Islet precursor cell (in vitro differentiated cells): ENCODE results near the gene NFE2L1.
"Not testable (repeated sequence)": the region's sequence is repeated elsewhere in the genome, so short reads cannot be mapped to it uniquely, and the experiment has no call there.

Experiments
- DNase-seq: peaks from one replicate; pipeline ENCODE4 v3.0.0-alpha.2; 2018

The NFE2L1 gene, protein sequence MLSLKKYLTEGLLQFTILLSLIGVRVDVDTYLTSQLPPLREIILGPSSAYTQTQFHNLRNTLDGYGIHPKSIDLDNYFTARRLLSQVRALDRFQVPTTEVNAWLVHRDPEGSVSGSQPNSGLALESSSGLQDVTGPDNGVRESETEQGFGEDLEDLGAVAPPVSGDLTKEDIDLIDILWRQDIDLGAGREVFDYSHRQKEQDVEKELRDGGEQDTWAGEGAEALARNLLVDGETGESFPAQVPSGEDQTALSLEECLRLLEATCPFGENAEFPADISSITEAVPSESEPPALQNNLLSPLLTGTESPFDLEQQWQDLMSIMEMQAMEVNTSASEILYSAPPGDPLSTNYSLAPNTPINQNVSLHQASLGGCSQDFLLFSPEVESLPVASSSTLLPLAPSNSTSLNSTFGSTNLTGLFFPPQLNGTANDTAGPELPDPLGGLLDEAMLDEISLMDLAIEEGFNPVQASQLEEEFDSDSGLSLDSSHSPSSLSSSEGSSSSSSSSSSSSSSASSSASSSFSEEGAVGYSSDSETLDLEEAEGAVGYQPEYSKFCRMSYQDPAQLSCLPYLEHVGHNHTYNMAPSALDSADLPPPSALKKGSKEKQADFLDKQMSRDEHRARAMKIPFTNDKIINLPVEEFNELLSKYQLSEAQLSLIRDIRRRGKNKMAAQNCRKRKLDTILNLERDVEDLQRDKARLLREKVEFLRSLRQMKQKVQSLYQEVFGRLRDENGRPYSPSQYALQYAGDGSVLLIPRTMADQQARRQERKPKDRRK

DNA sequence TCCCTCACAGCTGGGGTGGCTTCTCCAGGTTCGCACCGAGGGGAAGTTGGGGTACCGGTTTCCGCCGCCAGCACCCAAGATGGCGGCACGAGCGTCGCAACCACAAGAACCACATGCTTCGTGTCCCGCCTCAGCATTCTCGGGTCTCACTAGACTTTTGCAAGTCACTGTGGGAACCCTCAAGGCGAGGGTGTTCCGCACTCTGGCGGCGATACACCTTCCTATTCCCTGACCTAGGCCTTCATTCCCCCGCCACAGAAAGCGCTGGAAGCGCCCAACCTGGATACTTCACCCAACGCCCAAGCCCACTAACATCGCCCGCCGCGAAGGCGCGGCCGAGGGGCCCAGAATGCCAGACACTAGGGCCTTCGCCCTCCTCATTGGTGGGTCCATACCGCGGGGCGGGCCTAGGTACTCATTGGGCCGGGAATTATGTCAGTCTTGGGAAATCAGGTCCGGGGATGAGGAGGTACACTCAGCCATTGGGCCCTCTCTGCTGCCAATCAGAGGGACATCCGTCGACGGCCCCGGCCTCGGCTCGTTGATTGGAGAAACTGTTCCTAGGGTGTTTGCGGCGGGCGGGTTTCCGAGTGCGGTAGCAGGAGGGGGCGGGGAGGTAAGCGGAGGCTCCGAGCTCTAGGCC, at the start of gene NFE2L1:
NFE2L1 (plus strand) TSS at position 619 of the 643 bp plus-strand sequence. CDS start 2,760 bp downstream, outside the sequence.
- peak; percentile 100 for DNase-seq

DNA sequence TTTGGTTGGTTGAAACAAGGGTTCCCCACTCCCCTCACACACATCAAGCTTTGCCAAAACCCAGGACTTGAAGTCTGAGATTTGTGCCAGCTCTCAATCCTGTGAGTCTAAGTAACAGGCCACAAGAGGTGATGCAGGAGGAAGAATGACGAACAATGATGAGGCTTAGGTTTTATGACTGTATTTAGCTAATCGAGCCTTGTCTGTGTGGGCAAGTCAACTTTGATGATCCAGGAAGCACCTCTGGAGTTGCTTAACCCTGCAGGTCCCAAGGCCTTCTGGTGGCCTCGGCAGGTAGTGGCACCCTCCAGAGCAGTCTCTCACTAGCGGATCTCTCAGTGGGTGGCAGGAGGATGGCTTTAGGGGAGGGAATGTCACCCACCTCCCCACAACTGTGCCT, 48.6 kb upstream of the NFE2L1 start:
- DNase-seq: no peak

DNA sequence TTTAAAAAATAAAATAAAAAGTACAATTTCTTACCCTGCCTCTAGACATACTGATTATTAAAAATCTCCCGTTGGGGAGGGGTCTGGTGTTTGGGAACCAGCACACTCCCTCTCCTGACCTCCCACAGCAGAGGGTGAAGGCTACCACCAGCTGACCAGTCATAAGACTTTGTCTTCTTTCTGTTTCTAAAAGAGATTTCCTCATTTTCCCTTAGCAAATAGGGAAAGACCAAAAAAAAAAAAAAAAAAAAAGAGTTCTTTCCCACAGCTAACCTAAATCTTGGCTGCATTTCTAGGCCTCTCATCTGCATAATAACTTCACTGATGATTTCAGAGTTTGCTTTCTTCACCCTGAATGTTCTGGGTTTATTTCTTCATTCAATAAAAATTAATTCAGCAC, 47.0 kb upstream of the NFE2L1 start:
- no peak for DNase-seq

DNA sequence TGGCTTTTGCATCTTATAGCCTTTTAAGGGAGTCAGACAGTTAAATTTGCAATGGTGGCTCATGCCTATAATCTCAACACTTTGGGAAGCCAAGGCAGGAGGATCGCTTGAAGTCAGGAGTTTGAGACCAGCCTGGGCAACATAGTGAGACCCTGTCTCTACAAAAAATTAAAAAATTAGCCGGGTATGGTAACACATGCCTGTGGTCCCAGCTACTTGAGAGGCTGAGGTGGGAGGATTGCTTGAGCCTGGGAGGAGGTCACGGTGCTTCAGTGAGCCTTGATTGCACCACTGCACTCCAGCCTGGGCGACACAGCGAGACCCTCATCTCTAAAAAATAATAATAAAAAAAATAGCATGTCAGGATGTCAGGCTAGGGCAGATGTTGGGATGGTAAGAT, 46.5 kb upstream of the NFE2L1 start:
- not testable (repeated sequence) for DNase-seq

DNA sequence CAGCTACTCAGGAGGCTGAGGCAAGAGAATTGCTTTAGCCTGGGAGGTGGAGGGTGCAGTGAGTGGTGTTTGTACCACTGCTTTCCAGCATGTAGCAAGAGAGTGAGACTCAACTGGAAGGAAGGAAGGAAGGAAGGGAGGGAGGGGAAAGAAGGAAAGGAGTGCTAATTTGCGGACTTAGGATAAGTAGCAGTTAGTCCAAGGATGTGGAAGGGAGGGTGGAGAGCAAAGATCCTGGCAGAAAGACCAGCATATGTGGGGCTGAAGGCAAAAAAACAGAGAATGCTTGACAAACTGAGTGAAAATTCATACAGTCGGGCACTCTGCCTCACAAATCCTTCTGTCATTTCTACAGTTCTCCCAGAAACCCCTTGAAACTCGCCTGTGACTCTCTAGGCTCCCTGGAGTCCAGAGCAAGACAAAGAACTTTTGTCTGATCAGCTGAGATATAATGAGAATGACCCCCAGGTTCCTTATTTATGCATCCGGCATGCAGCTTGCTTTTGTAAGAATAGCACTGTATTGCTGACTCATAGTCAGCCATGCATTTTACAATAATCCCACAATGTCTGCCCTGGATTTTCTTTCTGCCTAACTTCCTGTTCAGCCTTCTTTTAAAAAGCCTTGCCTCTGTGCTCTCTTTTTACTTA, 45.8 kb upstream of the NFE2L1 start:
- DNase-seq: peak; percentile 74

DNA sequence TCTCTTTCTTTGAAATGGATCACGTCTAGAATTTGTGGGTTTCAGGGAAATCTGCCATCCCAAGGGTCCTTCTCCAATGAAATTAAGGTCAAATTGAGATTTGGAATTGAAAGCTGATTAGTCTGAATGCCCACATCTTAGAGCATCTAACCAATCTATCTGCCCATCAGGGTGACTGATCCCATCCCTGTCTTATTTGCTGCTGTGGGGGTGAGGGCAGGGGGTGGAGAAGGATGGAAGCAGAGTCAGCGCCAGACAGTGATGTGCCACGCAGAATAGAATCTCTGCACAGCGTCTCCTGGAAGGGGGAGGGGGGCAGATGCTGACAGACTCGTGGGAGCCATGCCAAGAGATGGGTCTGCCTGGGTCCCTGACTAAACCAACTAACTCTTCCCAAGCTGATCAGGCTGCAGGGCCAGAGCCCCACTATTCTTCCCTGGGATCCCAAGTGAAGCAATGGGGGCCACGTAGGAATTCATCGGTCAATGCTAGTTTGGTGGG, 45.2 kb upstream of the NFE2L1 start:
- peak; percentile 78 for DNase-seq

DNA sequence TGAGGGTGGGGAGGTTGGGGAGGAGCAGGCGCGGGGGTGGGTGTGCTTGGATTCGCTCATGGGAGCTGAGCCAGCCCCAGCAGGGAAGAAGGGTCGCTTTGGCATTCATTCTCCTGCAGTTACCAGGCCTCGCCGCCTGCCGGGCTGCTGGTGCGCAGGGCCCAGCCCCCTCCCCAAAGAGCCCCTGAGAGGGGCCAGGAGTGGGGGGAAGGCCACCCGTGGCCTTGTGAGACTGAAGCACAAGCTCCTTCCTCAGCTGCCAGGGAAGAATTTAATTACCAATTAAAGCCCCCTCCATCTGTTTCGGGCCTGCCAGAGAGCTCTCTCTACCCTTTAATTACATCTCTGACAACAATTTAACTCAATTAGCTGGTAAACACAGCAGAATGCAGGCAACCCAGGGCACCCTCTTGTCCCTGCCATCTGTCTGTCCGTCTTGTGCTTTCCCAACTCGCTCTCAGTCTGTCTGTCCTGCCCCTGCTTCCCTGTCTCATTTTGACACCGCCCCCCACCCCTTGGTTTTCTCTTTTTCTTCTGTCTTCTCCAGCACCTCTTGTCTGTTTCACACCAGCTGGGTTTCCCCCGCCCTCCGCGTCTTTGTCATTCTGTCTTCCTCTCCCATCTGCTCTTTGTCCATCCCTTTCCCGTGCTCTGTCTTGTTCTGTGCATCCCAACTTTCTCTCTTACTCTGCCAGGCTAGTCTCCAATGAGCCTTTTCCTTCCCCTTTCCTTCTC, 44.6 kb upstream of the NFE2L1 start:
- peak; percentile 87 for DNase-seq

DNA sequence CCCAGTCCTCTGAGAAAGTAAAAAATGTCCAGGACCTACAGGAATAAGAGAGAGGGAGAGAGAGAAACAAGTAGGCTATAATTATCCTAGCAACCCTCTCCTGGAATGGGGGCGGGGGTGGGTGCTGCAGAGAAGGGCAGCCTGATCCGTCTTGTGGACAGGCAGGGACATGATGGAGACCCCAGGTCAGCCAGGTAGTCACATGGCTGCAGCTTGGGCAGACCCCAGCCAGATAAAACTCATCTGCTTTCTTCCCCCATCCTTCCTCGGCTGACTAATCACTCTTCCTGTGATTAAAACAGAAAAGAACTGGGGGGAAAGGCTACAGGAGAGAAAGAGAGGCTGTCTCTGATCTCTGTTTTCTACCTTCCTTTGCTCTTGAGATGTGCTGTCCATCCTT, 43.2 kb upstream of the NFE2L1 start:
- DNase-seq: peak; percentile 70

DNA sequence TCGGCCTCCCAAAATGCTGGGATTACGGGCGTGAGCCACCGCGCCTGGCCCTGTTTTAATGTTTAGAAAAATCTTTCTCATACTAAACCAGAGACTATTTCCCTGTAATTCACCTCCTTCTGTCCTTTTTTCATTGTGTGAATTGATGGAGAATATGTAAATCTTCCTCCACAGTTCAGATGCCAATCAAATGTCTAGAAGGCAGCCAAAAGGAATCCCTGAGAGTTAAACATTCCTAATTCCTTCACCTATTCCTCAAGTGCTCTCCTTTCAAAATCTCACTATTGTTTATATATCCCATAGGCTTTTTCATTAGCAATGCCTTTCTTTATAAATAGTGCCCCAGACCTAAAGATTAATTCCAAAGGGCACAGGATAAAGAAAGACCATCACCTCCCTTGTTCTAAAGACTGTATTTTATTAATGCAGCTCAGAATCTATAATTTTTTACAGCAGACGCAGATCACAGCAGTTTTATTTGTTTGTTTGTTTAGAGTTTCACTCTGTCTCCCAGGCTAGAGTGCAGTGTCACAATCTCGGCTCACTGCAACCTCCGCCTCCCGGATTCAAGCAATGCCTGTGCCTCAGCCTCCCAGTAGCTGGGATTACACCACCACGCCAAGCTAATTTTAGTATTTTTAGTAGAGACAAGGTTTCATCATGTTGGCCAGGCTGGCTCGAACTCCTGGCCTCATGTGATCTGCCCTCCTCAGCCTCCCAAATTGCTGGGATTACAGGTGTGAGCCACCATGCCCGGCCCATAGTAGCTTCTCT, 41.0 kb upstream of the NFE2L1 start:
- DNase-seq: no peak

DNA sequence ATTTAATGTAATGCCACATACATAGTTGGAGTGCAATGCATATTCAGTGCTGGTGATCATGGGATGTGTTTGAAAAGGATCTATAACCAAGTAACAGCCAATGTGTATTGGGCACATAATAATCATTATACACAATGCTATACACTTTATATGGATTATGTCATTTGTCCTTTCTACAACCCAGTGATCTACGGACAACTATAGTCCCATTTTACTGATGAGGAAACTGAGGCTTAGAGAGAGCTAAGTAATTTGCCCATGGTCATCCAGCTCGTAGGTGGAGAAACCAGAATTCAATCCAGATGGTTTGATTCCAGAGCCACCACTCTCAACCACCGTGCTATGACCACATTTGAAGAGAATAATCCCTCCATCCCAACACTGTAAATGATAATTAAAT, 38.0 kb upstream of the NFE2L1 start:
- DNase-seq: no peak

DNA sequence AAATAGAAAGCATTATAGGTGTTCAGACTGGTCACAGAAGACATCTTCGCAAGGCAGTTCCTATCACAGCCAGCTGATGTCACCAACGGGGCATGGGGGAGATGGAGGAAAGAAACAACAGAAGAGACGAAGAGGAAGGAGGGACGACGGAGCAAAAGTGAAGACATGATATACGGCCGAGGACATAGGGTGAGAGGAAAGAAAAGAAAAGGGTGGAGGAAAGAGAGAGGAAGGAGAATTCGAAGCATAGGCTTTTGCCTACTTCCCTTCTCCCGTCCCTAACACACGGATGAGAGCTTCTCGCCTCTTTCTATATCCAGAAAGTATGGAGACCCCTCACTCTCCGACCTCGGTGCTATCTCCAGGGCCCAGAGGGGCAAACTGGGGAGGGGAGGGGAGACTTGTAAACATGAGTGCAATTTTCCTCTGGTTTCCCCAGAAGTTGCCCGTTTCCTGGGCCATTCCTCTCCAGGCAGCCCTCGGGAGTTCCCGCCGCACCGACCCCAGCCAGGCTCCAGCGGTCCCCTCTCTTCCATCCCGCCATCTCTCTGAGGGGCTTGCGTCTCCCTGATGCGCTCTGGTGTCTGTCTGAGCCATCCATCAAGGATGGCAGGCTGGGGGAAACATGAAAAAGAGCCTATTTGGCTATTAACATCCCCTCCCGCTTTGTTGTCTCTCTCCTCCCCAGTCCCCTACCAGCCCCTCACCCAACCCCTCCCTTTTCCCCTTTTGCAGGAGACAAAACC, 36.6 kb upstream of the NFE2L1 start:
- peak; percentile 87 for DNase-seq

DNA sequence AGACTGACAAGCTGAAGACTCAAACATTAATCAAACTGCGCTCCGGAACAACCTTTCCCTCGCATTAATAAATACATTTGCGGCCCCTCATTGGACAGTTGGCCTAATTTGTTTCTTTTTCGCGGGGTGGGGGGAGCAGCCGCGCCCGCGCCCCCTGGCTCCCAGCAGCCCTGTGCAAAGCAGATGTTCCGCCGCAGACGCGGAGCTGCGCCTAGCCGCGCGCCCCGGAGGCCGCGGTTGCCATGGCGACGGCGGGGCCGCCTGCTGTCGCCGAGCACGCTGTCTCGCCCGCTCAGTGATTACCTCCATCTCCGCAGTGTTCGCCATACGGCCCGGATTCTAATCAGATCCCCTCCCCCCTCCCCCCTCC, 36.0 kb upstream of the NFE2L1 start:
- peak; percentile 90 for DNase-seq

DNA sequence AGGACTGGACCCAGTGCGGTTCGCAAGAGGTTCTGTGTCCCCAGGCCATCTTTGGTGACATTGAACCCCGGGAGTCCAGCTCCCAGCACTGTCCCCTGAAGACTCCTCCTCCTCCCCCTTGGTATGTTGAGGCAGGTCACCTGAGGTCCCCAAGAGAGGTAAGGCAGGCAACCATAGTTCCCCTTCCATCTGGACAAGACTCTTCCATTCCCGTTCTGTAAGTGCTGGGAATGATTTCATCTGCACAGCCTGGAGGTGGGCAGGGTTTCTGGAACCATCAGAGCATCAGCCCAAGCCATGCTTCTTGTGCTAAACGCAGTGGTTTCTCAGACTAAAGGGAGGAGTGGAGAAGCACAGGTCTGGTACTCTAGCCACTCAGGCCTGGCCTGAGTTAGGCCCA, 35.5 kb upstream of the NFE2L1 start:
- DNase-seq: no peak

DNA sequence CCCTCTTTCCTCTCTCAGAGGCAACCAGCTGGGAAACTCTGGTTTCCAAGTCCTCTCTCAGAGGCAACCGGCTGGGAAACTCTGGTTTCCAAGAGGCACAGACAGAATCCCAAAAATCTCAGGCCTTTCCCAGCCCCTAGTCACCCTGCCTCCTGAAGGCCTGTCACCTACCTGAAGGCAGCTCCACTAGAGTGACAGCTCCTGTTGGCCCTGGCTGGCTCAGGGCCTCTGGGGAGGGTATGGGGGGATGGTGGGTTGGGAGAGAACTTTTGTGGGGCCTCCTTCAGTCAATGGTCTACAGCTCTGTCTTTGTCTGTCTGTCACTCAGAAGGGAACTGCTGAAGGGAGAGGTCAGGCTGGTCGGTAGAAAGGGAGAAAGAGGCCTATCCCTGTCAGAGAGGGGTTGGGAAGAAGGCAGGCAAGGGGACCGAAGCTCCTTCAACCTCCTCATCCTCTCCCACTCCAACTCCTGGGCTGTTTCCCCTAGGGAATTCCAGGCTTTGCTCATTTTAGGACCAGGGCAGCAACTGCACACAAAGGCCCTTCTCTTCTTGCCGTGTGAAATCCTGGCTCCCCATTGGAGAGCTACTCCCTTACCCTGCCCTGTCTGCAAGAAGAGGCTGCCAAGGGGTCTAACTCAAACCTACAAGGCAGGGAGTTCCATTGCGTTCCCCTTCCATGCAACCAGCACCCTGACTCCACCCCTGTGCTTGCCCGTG, 34.1 kb upstream of the NFE2L1 start:
- DNase-seq: no peak

DNA sequence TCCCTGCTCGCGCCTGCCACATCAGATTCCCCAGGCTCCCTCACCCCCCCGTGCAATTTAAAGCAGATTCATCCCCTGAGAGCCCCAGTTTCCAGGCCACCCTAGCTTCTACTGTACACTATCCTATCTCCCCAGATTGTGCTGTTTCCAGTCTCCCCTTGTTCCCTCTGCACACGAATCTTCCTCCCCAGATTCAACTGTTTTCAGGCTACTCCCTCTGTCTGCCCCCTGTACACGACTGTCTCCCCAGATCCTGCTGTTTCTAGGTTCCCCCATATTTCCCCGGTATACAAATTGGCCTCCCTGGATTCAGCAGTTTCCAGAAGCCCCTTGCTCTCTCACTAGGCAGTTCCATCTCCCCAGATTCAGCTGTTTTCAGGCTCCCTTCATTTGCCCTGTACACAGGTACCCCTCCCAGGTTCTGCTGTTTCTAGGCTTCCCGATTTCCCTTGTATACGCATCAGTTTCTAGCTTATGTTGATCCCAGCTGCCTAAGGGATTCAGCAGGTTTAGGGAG, 33.5 kb upstream of the NFE2L1 start:
- no peak for DNase-seq

DNA sequence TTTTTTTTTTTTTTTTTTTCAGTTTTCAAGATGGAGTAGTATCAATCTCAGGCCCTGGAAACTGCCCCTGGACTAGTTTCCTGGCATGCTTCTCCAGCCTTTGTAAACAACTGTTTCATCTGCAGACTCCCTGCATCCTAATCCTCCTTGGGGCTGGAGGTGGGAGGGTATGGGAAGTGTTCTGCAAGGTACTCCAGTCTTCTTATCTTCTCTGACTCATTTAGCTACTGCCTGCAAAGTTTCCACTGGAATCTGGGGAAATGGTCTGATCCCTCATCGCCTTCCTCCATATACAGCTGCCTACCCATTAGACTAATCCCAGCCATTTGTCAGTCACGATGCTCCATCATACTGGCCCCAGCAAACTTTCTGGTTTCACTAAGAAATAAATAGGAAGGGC, 32.0 kb upstream of the NFE2L1 start:
- peak; percentile 93 for DNase-seq

DNA sequence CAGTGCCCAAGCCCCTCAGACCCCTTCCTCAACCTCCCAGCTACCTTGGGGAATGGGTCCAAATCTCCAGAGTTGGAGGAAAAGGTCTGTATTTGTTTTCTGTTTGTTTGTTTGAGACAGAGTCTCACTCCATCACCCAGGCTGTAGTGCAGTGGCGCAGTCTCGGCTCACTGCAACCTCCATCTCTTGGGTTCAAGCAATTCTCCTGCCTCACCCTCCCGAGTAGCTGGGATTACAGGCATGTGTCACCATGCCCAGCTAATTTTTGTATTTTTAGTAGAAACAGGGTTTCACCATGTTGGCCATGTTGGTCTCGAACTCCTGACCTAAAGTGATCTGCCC, 30.4 kb upstream of the NFE2L1 start:
- not testable (repeated sequence) for DNase-seq

DNA sequence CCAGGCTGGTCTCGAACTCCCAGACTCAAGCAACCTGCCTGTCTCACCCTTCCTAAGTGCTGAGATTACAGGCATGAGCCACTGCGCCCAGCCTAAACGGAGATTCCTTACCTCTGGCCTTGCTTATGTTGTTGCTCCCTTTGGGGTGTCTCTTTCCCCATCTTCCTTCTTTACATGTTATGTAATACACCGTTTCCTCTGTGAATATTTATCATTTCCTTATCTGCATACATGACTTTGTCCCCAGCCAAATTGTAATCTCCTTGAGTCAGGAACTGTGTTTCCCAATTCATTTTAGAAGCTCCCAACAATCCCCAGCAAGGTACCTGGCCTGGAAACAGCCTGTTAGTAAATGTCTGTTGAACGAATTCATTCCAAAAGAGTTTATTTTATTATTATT, 26.2 kb upstream of the NFE2L1 start:
- DNase-seq: no peak

DNA sequence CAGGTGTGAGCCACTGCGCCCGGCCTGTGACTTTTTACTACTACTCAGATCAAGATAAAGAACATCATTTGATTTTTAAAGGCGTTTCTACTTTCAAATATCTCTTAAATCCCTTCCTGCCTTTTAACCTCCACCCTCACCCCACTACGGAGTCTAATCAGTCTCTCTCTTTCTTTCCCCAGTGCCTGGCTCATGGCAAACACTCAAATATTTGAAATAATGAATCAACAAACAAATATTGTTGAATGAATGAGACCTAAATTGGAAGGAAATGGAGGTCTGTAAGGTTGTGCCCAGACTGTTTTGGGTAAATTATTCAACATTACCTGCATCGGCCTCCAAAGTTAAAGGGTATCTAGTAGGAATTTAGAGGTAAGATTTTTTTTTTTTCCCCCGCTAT, 25.3 kb upstream of the NFE2L1 start:
- DNase-seq: no peak
